ENCODE data around the gene RNF175.
"Not testable (repeated sequence)": the region's sequence is repeated elsewhere in the genome, so short reads cannot be mapped to it uniquely, and the experiment has no call there.

The RNF175 gene

GRCh38 chr4:153669838-153670237, 90.0 kb downstream of the RNF175 start:
- DNase-seq = no peak

GRCh38 chr4:153668647-153669046, 91.2 kb downstream of the RNF175 start:
- no peak for DNase-seq

- DNase-seq = not testable (repeated sequence)
Observed at GRCh38 chr4:153666505-153666904, 93.3 kb downstream of the RNF175 start.

DNA sequence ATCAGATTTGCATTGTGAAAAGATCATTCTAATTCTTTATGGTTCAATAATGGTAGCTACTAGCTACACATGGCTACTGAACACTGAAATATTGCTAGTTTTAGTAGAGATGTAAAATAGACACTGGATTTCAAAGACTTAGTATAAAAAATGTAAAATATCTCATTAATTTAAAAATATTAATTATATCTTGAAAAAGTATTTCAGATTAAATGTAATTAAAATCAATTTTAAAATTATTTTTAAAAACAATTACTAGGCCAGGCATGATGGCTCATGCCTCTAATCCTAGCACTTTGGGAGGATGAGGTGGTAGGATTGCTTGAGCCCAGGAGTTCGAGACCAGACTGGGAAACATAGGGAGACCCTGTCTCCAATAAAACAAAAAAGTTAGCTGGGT, 96.2 kb downstream of the RNF175 start:
- no peak for DNase-seq

DNA sequence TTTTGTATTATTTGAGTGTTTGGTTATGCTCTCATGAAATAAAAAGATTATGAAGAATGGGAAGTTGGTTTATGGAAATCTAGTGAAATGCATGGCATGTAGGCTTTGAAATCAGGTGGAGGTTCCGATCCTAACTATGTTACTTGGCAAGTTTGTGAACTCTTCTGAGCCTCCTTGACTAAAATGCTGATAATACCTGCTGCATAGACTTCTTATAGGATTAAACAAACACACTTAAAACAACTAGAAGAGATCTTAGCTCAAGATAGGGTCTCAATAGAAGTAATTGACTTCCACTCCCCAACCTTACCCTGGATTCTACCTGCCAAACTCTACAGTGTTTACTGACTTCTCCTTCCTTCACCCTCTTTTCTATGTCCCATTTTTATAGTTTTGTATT, 97.9 kb downstream of the RNF175 start:
- no peak for DNase-seq

GRCh38 chr4:153661215-153661822, 98.5 kb downstream of the RNF175 start:
- no peak for DNase-seq

Measured in islet precursor cell (in vitro differentiated cells).